Measurements from ENCODE around the gene EML6.

The EML6 gene

DNA sequence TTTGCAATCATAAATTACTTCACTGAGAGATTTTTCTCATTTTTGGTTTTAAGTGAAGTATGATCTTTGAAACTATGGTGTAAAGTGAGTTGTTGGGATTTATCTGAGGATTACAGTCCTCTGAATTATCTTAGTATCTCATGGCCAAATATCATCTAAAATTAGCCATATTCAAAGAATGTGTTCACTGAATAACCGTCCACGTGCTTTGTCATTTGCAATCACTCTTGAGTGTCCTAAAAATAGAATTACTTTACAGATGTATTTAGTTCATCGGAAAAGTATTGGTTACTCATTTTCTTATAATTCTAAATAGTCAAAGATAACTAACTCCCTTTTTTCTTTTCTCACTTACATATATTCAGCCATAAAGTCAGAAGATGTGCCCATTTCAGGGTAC is 185.5 kb downstream of the EML6 start:
- TF ChIP-seq, protein P1, sequence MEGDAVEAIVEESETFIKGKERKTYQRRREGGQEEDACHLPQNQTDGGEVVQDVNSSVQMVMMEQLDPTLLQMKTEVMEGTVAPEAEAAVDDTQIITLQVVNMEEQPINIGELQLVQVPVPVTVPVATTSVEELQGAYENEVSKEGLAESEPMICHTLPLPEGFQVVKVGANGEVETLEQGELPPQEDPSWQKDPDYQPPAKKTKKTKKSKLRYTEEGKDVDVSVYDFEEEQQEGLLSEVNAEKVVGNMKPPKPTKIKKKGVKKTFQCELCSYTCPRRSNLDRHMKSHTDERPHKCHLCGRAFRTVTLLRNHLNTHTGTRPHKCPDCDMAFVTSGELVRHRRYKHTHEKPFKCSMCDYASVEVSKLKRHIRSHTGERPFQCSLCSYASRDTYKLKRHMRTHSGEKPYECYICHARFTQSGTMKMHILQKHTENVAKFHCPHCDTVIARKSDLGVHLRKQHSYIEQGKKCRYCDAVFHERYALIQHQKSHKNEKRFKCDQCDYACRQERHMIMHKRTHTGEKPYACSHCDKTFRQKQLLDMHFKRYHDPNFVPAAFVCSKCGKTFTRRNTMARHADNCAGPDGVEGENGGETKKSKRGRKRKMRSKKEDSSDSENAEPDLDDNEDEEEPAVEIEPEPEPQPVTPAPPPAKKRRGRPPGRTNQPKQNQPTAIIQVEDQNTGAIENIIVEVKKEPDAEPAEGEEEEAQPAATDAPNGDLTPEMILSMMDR (IDR thresholded peaks at IDR 0.05; ENCODE audit: low read depth, low read length): no peak
- in situ Hi-C loops (cut with HindIII; ENCODE audit: low sequenced_read_pairs): no loop called here
- no peak overlapping the region for H3K4me3 ChIP-seq (ENCODE audit: low read depth, low read length)
- no peak for DNase-seq (ENCODE audit: low read depth, low spot score)

DNA sequence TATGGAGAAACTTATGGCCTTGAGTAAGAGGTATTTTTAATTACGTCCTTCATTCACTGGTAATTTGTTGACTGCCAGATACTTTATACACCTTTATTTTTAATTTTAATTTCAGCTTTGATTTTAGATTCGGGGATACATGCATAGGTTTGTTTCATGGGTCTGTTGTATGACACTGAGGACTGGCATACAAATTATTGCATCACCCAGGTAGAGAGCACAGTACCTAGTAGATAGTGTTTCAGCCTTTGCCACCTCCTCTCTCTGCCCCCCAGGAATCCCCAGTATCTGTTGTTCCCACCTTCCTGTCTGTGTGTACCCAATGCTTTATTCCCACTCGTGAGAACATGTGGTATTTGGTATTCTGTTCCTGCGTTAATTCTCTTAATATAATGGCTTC is 188.8 kb downstream of the EML6 start:
- DNase-seq (ENCODE audit: low read depth, low spot score): no peak
- in situ Hi-C loops (cut with HindIII; ENCODE audit: low sequenced_read_pairs): no loop called here
- TF ChIP-seq, protein P1 (IDR thresholded peaks at IDR 0.05; ENCODE audit: low read depth, low read length): no peak
- no peak overlapping the region for H3K4me3 ChIP-seq (ENCODE audit: low read depth, low read length)

DNA sequence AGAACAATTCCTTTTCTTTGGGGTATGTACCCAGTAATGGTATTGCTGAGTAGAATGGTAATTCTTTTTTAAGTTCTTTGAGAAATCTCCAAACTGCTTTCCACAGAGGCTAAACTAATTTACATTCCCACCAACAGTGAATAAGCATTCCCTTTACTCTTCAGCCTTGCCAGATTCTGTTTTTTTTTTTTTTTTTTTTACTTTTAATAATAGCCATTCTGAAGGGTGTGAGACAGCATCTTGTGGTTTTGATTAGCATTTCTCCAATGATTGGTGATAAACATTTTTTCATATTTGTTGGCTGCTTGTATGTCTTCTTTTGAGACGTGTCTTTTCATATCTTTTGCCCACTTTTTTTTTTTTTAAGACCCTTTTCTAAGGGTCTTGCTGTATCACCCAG is 189.4 kb downstream of the EML6 start:
- no peak for DNase-seq (ENCODE audit: low read depth, low spot score)
- in situ Hi-C loops (cut with HindIII; ENCODE audit: low sequenced_read_pairs): no loop called here
- TF ChIP-seq, protein P1 (IDR thresholded peaks at IDR 0.05; ENCODE audit: low read depth, low read length): no peak
- no peak overlapping the region for H3K4me3 ChIP-seq (ENCODE audit: low read depth, low read length)

DNA sequence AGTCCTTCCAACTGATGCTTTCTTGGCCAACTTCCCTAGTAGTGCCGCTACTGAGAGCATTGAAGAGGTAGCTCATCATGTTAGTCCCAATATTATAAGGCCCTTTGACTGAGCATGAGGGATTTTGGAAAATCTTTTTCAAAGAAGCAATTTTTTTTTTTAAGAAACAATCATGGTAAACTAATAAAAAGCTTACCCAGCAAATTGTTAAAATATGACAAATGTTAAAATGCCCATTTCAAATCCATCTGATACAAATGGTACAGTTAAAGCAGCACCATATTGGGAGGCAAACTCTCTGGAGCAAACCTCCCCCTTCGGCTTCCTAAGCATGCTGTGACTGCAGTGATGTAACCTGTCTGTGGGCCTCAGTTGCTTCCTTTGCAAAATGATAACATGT is 191.2 kb downstream of the EML6 start:
- TF ChIP-seq, protein P1 (IDR thresholded peaks at IDR 0.05; ENCODE audit: low read depth, low read length): no peak
- in situ Hi-C loops (cut with HindIII; ENCODE audit: low sequenced_read_pairs): no loop called here
- DNase-seq (ENCODE audit: low read depth, low spot score): no peak

DNA sequence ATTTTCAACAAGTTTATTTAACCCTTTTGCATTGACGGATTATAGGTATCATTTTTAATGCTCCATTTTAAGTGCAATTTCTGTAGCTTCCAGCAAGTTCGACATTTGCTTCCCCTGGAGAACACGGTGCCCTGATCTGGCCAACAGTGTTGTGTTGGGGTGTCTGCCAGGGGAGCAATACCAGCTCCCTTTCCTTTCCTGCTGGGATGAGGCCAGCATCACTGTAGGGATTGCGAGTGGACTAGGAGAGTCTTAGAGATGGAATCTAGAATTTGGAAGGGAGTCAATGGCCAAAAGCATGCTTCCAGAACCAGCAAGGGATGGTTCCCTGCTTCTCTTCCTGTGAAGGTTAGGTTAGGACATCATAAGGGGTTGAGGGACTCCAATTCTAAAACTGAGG is 191.6 kb downstream of the EML6 start:
- no peak for DNase-seq (ENCODE audit: low read depth, low spot score)

More for the DNA sequence above, 191.2 kb downstream of the EML6 start:
- H3K4me3 ChIP-seq (ENCODE audit: low read depth, low read length): no peak overlapping the region

DNA sequence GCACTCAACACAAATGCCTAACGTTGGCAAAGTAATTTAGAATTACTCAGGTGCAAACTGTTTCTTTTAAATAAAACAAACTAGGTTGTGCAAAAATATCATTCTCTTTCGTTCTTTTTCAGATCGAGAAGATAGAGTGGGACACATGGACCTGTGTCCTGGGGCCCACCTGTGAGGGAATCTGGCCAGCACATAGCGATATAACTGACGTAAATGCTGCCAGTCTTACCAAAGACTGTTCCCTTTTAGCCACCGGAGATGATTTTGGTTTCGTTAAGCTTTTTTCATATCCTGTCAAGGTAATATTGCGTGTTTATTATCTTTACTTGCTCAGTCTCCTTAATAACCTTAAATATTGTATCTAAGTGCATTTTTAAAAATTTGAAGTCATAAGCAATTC is 193.2 kb downstream of the EML6 start:
- in situ Hi-C loops (cut with HindIII; ENCODE audit: low sequenced_read_pairs): no loop called here
- DNase-seq (ENCODE audit: low read depth, low spot score): no peak
- TF ChIP-seq, protein P1 (IDR thresholded peaks at IDR 0.05; ENCODE audit: low read depth, low read length): no peak
- H3K4me3 ChIP-seq (ENCODE audit: low read depth, low read length): no peak overlapping the region

More for the DNA sequence above, 191.6 kb downstream of the EML6 start:
- no peak overlapping the region for H3K4me3 ChIP-seq (ENCODE audit: low read depth, low read length)
- TF ChIP-seq, protein P1 (IDR thresholded peaks at IDR 0.05; ENCODE audit: low read depth, low read length): no peak
- in situ Hi-C loops (cut with HindIII; ENCODE audit: low sequenced_read_pairs): no loop called here

Measured in astrocyte of the spinal cord (primary cell).